ENCODE data around the gene ZNF236.

The ZNF236 gene

DNA sequence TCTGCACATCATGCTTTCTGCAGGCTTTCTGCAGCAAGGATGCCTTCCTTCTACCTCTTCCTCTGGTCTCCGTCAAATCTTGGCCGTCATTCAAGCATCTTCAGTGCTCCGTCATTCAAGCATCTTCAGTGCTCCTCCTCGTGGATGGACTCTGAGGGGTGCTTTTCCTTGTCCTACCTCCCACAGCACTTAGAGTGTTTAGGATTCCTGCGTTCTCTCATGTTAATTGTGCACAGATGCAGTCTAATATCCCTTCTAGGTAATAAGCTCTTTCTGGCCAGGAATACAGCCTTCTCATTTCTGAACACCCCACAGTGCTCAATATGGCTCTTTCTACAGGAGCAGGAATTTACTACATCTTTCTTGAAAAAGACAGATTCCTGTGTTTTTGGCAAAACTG, 59.8 kb downstream of the ZNF236 start:
- TF ChIP-seq, protein P1, sequence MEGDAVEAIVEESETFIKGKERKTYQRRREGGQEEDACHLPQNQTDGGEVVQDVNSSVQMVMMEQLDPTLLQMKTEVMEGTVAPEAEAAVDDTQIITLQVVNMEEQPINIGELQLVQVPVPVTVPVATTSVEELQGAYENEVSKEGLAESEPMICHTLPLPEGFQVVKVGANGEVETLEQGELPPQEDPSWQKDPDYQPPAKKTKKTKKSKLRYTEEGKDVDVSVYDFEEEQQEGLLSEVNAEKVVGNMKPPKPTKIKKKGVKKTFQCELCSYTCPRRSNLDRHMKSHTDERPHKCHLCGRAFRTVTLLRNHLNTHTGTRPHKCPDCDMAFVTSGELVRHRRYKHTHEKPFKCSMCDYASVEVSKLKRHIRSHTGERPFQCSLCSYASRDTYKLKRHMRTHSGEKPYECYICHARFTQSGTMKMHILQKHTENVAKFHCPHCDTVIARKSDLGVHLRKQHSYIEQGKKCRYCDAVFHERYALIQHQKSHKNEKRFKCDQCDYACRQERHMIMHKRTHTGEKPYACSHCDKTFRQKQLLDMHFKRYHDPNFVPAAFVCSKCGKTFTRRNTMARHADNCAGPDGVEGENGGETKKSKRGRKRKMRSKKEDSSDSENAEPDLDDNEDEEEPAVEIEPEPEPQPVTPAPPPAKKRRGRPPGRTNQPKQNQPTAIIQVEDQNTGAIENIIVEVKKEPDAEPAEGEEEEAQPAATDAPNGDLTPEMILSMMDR (IDR thresholded peaks at IDR 0.05; ENCODE audit: unreplicated experiment in 3 of 3) = no peak

DNA sequence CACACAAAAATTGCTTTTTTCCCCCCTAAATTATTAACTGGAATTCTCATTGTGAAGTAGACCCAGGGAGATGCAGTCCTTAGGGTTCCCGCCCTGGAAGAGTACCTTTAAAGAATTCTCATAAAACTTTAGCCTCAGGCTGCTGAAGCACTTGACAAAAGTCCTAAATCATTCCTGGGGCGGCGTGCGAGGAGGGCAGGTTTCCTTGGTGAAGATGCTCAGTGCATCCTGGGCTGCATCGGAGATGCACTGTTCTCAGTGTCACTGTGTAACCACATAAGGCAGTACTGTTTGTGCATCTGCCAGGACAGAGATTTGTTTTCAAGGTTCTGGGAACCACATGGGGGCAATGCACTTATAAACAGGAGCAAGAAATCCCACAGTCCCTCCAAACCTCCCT, 62.6 kb downstream of the ZNF236 start:
- H3K4me1 Mint-ChIP-seq = peaks cover 7% of the 10 kb centered on the region

More for the DNA sequence above, 59.8 kb downstream of the ZNF236 start:
- Mint-ChIP-seq H3K4me1 (peaks cover 7% of the 10 kb centered on the region), H3K27me3 (ENCODE audit: low read depth) (no peaks in the 10 kb centered on the region), H3K27ac (no peak overlapping the region), H3K9me3 (no peaks in the 10 kb centered on the region), H3K4me3 (no peak overlapping the region), H3K36me3 (ENCODE audit: low read depth) (peaks cover 68% of the 10 kb centered on the region)

DNA sequence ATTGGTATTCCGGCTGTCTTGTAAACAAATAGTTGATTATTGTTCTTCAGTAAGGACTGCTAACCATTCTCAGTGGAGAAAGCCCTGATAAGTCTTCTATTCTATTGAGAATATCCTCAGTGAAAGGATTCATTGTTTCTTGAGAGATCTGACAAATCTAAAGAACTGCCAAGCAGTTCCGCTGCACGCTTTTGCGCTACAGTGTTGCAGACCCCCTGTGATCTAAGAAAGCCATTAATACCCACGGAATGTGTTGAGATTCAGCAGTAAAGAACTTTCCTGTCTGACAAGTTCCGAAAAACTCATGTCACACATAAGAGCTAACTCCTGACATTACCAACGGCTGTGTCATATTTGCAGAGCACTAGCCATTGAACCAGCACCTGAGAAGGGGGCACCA, 63.8 kb downstream of the ZNF236 start:
- Mint-ChIP-seq H3K4me3 (no peak overlapping the region), H3K36me3 (ENCODE audit: low read depth) (peaks cover 85% of the 10 kb centered on the region)

More for the DNA sequence above, 62.6 kb downstream of the ZNF236 start:
- H3K27me3 Mint-ChIP-seq (ENCODE audit: low read depth) = no peaks in the 10 kb centered on the region
- H3K9me3 Mint-ChIP-seq = peaks cover 2% of the 10 kb centered on the region
- H3K36me3 Mint-ChIP-seq (ENCODE audit: low read depth) = peaks cover 83% of the 10 kb centered on the region
- TF ChIP-seq, protein P1 (IDR thresholded peaks at IDR 0.05; ENCODE audit: unreplicated experiment in 3 of 3) = no peak
- no peak overlapping the region for H3K4me3 Mint-ChIP-seq
- no peak overlapping the region for H3K27ac Mint-ChIP-seq

DNA sequence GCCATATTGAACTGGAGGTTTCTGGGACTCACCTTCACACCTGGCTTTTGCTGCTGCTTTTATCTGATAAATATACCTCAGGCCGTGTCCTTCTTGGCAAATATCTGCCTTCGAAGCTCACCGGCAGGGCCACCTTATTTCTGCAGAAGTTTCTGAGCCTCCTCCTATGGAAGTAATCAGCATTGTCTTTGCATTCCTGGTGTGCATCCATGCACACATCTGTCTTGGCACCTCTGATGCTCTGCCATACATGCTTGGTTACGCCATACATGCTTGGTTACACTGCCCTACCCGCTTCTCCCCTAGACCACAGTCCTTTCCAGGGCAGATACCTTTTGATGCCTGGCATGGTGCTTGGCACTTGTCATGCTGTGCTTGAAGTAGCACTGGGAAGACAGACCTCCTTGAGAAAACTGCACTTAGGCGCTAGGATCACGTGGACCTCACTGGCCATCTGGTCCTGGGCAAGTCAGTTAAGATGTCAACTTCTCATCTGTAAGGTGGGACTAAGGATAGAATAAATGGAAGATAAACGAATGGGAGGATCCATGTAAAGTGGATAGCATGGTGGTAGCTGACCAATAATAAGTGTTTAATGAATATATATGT, 66.8 kb downstream of the ZNF236 start:
- Mint-ChIP-seq H3K4me3 (no peak overlapping the region), H3K36me3 (ENCODE audit: low read depth) (peaks cover 86% of the 10 kb centered on the region), H3K4me1 (no peaks in the 10 kb centered on the region), H3K9me3 (peaks cover 10% of the 10 kb centered on the region), H3K27me3 (ENCODE audit: low read depth) (no peaks in the 10 kb centered on the region), H3K27ac (no peak overlapping the region)
- TF ChIP-seq, protein P1 (IDR thresholded peaks at IDR 0.05; ENCODE audit: unreplicated experiment in 3 of 3) = no peak

More for the DNA sequence above, 63.8 kb downstream of the ZNF236 start:
- peaks cover 7% of the 10 kb centered on the region for H3K9me3 Mint-ChIP-seq
- no peaks in the 10 kb centered on the region for H3K27me3 Mint-ChIP-seq (ENCODE audit: low read depth)
- peaks cover 7% of the 10 kb centered on the region for H3K4me1 Mint-ChIP-seq
- TF ChIP-seq, protein P1 (IDR thresholded peaks at IDR 0.05; ENCODE audit: unreplicated experiment in 3 of 3) = no peak
- no peak overlapping the region for H3K27ac Mint-ChIP-seq

DNA sequence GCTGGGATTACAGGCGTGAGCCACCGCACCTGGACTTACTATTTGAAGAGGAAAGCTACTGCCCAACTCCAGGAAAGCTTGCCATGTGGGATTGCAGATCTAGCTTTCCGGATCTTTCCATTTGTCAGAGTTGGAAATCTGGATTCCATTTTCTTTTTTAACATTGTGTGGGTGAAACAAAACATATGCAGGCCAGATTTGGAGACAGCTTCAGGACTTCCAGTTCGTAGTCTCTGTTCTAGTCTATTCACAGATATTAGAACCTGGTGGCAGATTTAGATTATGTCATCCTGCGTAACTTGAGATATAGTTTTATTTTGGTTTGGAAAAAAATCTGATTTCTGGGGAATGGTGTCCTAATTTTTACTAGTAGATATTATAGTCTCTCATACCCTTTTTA, 70.5 kb downstream of the ZNF236 start:
- Mint-ChIP-seq H3K27me3 (ENCODE audit: low read depth) (no peaks in the 10 kb centered on the region), H3K36me3 (ENCODE audit: low read depth) (peaks cover 89% of the 10 kb centered on the region), H3K27ac (no peak overlapping the region), H3K4me3 (no peak overlapping the region), H3K4me1 (no peaks in the 10 kb centered on the region), H3K9me3 (peaks cover 10% of the 10 kb centered on the region)
- TF ChIP-seq, protein P1 (IDR thresholded peaks at IDR 0.05; ENCODE audit: unreplicated experiment in 3 of 3) = no peak

Data from nephron (organoid).